Ovary (tissue), 3 donors: ENCODE measurements around the gene UBP1.

Source experiments
- CTCF ChIP-seq, 3 donors: fragments of 450-650 bp in 2 of 3; fragments of 200-600 bp in 1 of 3; IDR thresholded peaks; one replicate each; pipeline versions ENCODE4 v1.5.1 to v1.8.0; 2016 to 2022; ENCODE audit warnings: antibody characterized with exemption in 3 of 3, mild to moderate bottlenecking in 1 of 3
- EP300 ChIP-seq: sonication (generic); formaldehyde crosslinking; IDR thresholded peaks from one replicate; pipeline ENCODE4 v1.6.1; 2017; ENCODE audit warnings: antibody characterized with exemption
- POLR2A ChIP-seq: fragments of 450-650 bp; IDR thresholded peaks from one replicate; pipeline ENCODE4 v1.6.1; 2017; ENCODE audit warnings: antibody characterized with exemption, mild to moderate bottlenecking, moderate library complexity
- donor health status: DM: no; HTN: no; CAD: no.

GRCh38 chr3:33385423-33385822 lies 54.8 kb downstream of the UBP1 start:
- TF ChIP-seq CTCF (IDR thresholded peaks at IDR 0.05): no peak
- TF ChIP-seq EP300: no peak
- TF ChIP-seq POLR2A: no peak
